ENCODE measurements around the gene POLR3GL. TPM values are rescaled to one million over a fixed set of nuclear protein-coding genes. Genes with fewer than 3 reads are reported as not detected.

Gene POLR3GL
- total RNA-seq, 3 donors from 2014 or later: 11.7 to 14.5 (median 13.9) TPM

GRCh38 chr1:145957443-145958319 lies 6.8 kb upstream of the POLR3GL start, which contains the start of gene LIX1L:
LIX1L (minus strand) TSS chr1:145958017; CDS start chr1:145957927, 90 bp downstream.
- ATAC-seq (peak; percentile 89), DNase-seq (peak; percentile 90)
- Mint-ChIP-seq H3K36me3 (ENCODE audit: insufficient read depth) (no peaks in the 10 kb centered on the region), H3K27me3 (ENCODE audit: low read depth) (no peaks in the 10 kb centered on the region), H3K4me3 (peak within 1 kb of the TSS; percentile 93), H3K4me1 (ENCODE audit: low read depth) (peaks cover 71% of the 10 kb centered on the region), H3K9me3 (no peaks in the 10 kb centered on the region)

GRCh38 chr1:145958734-145959133 lies 5.8 kb upstream of the POLR3GL start:
- DNase-seq: no peak
- ATAC-seq: no peak
- H3K9me3 Mint-ChIP-seq: no peaks in the 10 kb centered on the region
- no peaks in the 10 kb centered on the region for H3K36me3 Mint-ChIP-seq (ENCODE audit: insufficient read depth)
- peaks cover 75% of the 10 kb centered on the region for H3K4me1 Mint-ChIP-seq (ENCODE audit: low read depth)
- H3K4me3 Mint-ChIP-seq: peak overlapping the region; percentile 2
- H3K27me3 Mint-ChIP-seq (ENCODE audit: low read depth): no peaks in the 10 kb centered on the region

- ATAC-seq: no peak
- Mint-ChIP-seq H3K27me3 (ENCODE audit: low read depth) (no peaks in the 10 kb centered on the region), H3K36me3 (ENCODE audit: insufficient read depth) (no peaks in the 10 kb centered on the region), H3K4me3 (peak overlapping the region; percentile 94), H3K9me3 (no peaks in the 10 kb centered on the region), H3K4me1 (ENCODE audit: low read depth) (peaks cover 76% of the 10 kb centered on the region)
- DNase-seq: no peak
Observed at GRCh38 chr1:145959333-145959732, 5.2 kb upstream of the POLR3GL start.

GRCh38 chr1:145959957-145960467 lies 4.5 kb upstream of the POLR3GL start:
- DNase-seq: no peak

GRCh38 chr1:145960468-145961108 lies 3.9 kb upstream of the POLR3GL start:
- peak overlapping the region; percentile 94 for H3K4me3 Mint-ChIP-seq
- H3K27me3 Mint-ChIP-seq (ENCODE audit: low read depth): no peaks in the 10 kb centered on the region
- no peaks in the 10 kb centered on the region for H3K9me3 Mint-ChIP-seq
- DNase-seq (peak; percentile 26), ATAC-seq (no peak)
- H3K36me3 Mint-ChIP-seq (ENCODE audit: insufficient read depth): no peaks in the 10 kb centered on the region
- H3K4me1 Mint-ChIP-seq (ENCODE audit: low read depth): peaks cover 70% of the 10 kb centered on the region

More at GRCh38 chr1:145959957-145960467, 4.5 kb upstream of the POLR3GL start:
- no peaks in the 10 kb centered on the region for H3K36me3 Mint-ChIP-seq (ENCODE audit: insufficient read depth)
- H3K9me3 Mint-ChIP-seq: no peaks in the 10 kb centered on the region
- H3K4me3 Mint-ChIP-seq: peak overlapping the region; percentile 94
- peaks cover 73% of the 10 kb centered on the region for H3K4me1 Mint-ChIP-seq (ENCODE audit: low read depth)
- ATAC-seq: no peak
- H3K27me3 Mint-ChIP-seq (ENCODE audit: low read depth): no peaks in the 10 kb centered on the region

- DNase-seq (no peak), ATAC-seq (no peak)
- peaks cover 65% of the 10 kb centered on the region for H3K4me1 Mint-ChIP-seq (ENCODE audit: low read depth)
- no peaks in the 10 kb centered on the region for H3K9me3 Mint-ChIP-seq
- H3K27me3 Mint-ChIP-seq (ENCODE audit: low read depth): no peaks in the 10 kb centered on the region
- peak overlapping the region; percentile 94 for H3K4me3 Mint-ChIP-seq
- no peaks in the 10 kb centered on the region for H3K36me3 Mint-ChIP-seq (ENCODE audit: insufficient read depth)
Observed at GRCh38 chr1:145961109-145961424, 3.4 kb upstream of the POLR3GL start.

GRCh38 chr1:145961425-145962156 lies 2.9 kb upstream of the POLR3GL start:
- Mint-ChIP-seq H3K27me3 (ENCODE audit: low read depth) (no peaks in the 10 kb centered on the region), H3K4me3 (peak overlapping the region; percentile 94), H3K36me3 (ENCODE audit: insufficient read depth) (no peaks in the 10 kb centered on the region), H3K4me1 (ENCODE audit: low read depth) (peaks cover 61% of the 10 kb centered on the region), H3K9me3 (no peaks in the 10 kb centered on the region)
- DNase-seq: peak; percentile 33
- ATAC-seq: peak; percentile 1 to 2

GRCh38 chr1:145962157-145963102 lies 2.1 kb upstream of the POLR3GL start:
- Mint-ChIP-seq H3K36me3 (ENCODE audit: insufficient read depth) (peaks cover 2% of the 10 kb centered on the region), H3K4me1 (ENCODE audit: low read depth) (peaks cover 56% of the 10 kb centered on the region), H3K27me3 (ENCODE audit: low read depth) (no peaks in the 10 kb centered on the region), H3K9me3 (peaks cover under 1% of the 10 kb centered on the region), H3K4me3 (peak overlapping the region; percentile 94)
- DNase-seq (peak; percentile 20), ATAC-seq (peak; percentile 0 to 3)

GRCh38 chr1:145963265-145964019 lies 1.0 kb upstream of the POLR3GL start:
- H3K27me3 Mint-ChIP-seq (ENCODE audit: low read depth): no peaks in the 10 kb centered on the region
- DNase-seq: no peak
- peaks cover 7% of the 10 kb centered on the region for H3K36me3 Mint-ChIP-seq (ENCODE audit: insufficient read depth)
- H3K4me3 Mint-ChIP-seq: peak overlapping the region; percentile 94
- peaks cover 57% of the 10 kb centered on the region for H3K4me1 Mint-ChIP-seq (ENCODE audit: low read depth)
- no peak for ATAC-seq
- H3K9me3 Mint-ChIP-seq: peaks cover 3% of the 10 kb centered on the region

- DNase-seq: no peak
- Mint-ChIP-seq H3K36me3 (ENCODE audit: insufficient read depth) (peaks cover 10% of the 10 kb centered on the region), H3K4me1 (ENCODE audit: low read depth) (peaks cover 43% of the 10 kb centered on the region)
Observed at GRCh38 chr1:145965119-145965744, 742 bp downstream of the POLR3GL start.

GRCh38 chr1:145967288-145967687 lies 2.8 kb downstream of the POLR3GL start:
- H3K36me3 Mint-ChIP-seq (ENCODE audit: insufficient read depth): peaks cover 10% of the 10 kb centered on the region
- no peak for ATAC-seq
- no peak overlapping the region for H3K4me3 Mint-ChIP-seq
- H3K4me1 Mint-ChIP-seq (ENCODE audit: low read depth): peaks cover 38% of the 10 kb centered on the region
- peaks cover 3% of the 10 kb centered on the region for H3K9me3 Mint-ChIP-seq
- DNase-seq: no peak
- H3K27me3 Mint-ChIP-seq (ENCODE audit: low read depth): no peaks in the 10 kb centered on the region

More at GRCh38 chr1:145965119-145965744, 742 bp downstream of the POLR3GL start:
- H3K9me3 Mint-ChIP-seq: peaks cover 3% of the 10 kb centered on the region
- no peak for ATAC-seq
- no peaks in the 10 kb centered on the region for H3K27me3 Mint-ChIP-seq (ENCODE audit: low read depth)
- peak overlapping the region; percentile 94 for H3K4me3 Mint-ChIP-seq

- Mint-ChIP-seq H3K36me3 (ENCODE audit: insufficient read depth) (peaks cover 7% of the 10 kb centered on the region), H3K9me3 (peaks cover 1% of the 10 kb centered on the region), H3K4me3 (no peak overlapping the region), H3K27me3 (ENCODE audit: low read depth) (no peaks in the 10 kb centered on the region), H3K4me1 (ENCODE audit: low read depth) (peaks cover 26% of the 10 kb centered on the region)
- ATAC-seq: no peak
- no peak for DNase-seq
Observed at GRCh38 chr1:145972580-145972979, 8.1 kb downstream of the POLR3GL start.

Measured in activated T-cell treated with anti-CD3 and anti-CD28 coated beads, Interleukin-2, amount 50 U/mL, for 4 hours (primary cell).